Epithelial cell of esophagus (primary cell): ENCODE results near the gene HTR3E.

Source experiments
- DNase-seq: peaks from one replicate; pipeline ENCODE4 v3.0.0; 2010; ENCODE audit warnings: low read depth
- H3K4me3 ChIP-seq: 2 replicates; pipeline ENCODE4 v1.5.1; 2011; ENCODE audit warnings: mild to moderate bottlenecking, low read length, control low read depth
- CTCF ChIP-seq: IDR thresholded peaks from 2 replicates; pipeline ENCODE4 v1.5.1; 2011; ENCODE audit warnings: low read depth, mild to moderate bottlenecking, low read length, control low read depth, inconsistent platforms; ENCODE audit not compliant: insufficient read depth; ENCODE audit errors: missing control alignments

Gene HTR3E

GRCh38 chr3:184142199-184142598 is 45.3 kb downstream of the HTR3E start:
- no peak overlapping the region for H3K4me3 ChIP-seq
- DNase-seq, result no peak
- no peak for TF ChIP-seq CTCF

GRCh38 chr3:184143327-184143726 is 46.5 kb downstream of the HTR3E start:
- H3K4me3 ChIP-seq, result no peak overlapping the region
- DNase-seq, result no peak
- no peak for TF ChIP-seq CTCF

GRCh38 chr3:184144505-184144904 is 47.6 kb downstream of the HTR3E start:
- H3K4me3 ChIP-seq, result no peak overlapping the region
- no peak for TF ChIP-seq CTCF
- no peak for DNase-seq

GRCh38 chr3:184145111-184145524 is 48.3 kb downstream of the HTR3E start:
- H3K4me3 ChIP-seq, result no peak overlapping the region
- DNase-seq, result peak; percentile 87
- peak; percentile 72 for TF ChIP-seq CTCF

GRCh38 chr3:184145751-184146270 is 48.9 kb downstream of the HTR3E start:
- no peak for TF ChIP-seq CTCF
- no peak overlapping the region for H3K4me3 ChIP-seq
- DNase-seq, result no peak

- TF ChIP-seq CTCF, result no peak
- no peak for DNase-seq
- no peak overlapping the region for H3K4me3 ChIP-seq
Observed at GRCh38 chr3:184148076-184148475, 51.2 kb downstream of the HTR3E start.

- DNase-seq, result no peak
- H3K4me3 ChIP-seq, result no peak overlapping the region
- TF ChIP-seq CTCF, result no peak
Observed at GRCh38 chr3:184149123-184149522, 52.3 kb downstream of the HTR3E start.
